Ovary (tissue), 9 donors: Measurements from ENCODE around the gene DHX8. TPM values are rescaled to one million over a fixed set of nuclear protein-coding genes. Genes with fewer than 3 reads are reported as not detected.
A peak's percentile ranks its signal among the peaks of the same experiment; 100 is the strongest.

ENCODE experiments used
- DNase-seq, 5 donors: peaks; one replicate each; pipeline ENCODE4 v3.0.0-alpha.2; 2019 to 2020
- H3K27ac ChIP-seq, 2 donors: fragments of 200-600 bp; one replicate each; pipeline versions ENCODE4 v1.5.1 to v1.8.0; 2019 to 2022
- H3K27me3 ChIP-seq: fragments of 200-600 bp; one replicate; pipeline ENCODE4 v1.8.0; 2022
- H3K36me3 ChIP-seq: fragments of 200-600 bp; sonication (generic); one replicate; pipeline ENCODE4 v1.5.1; 2019
- H3K4me1 ChIP-seq: one replicate; pipeline ENCODE4 v1.8.1; 2013; ENCODE audit warnings: mild to moderate bottlenecking, moderate library complexity; ENCODE audit not compliant: insufficient read depth
- H3K4me3 ChIP-seq: fragments of 200-600 bp; sonication (generic); one replicate; pipeline ENCODE4 v1.5.1; 2017
- H3K9me3 ChIP-seq, 2 donors: fragments of 200-600 bp in 1 of 2; sonication (generic) in 1 of 2; one replicate each; pipeline versions ENCODE4 v1.5.1 to v1.8.1; 2013 to 2019; ENCODE audit warnings: mild to moderate bottlenecking in 1 of 2, moderate library complexity in 1 of 2
- EP300 ChIP-seq: sonication (generic); formaldehyde crosslinking; IDR thresholded peaks from one replicate; pipeline ENCODE4 v1.6.1; 2017; ENCODE audit warnings: antibody characterized with exemption
- POLR2A ChIP-seq: fragments of 450-650 bp; IDR thresholded peaks from one replicate; pipeline ENCODE4 v1.6.1; 2017; ENCODE audit warnings: antibody characterized with exemption, mild to moderate bottlenecking, moderate library complexity
- WGBS, 3 donors: extraction: QIAGEN DNeasy Blood & Tissue Kit in 1 of 3; methylation state at CpG; one replicate each; pipeline versions ENCODE4 v1.1.5 to v1.1.7; 2013 to 2017; 5-methylcytosine and 5-hydroxymethylcytosine counted together
- intact Hi-C, 4 donors: fragments of 100-400 bp; cut with DNase I; formaldehyde crosslinking; loops; one replicate each; pipeline versions ENCODE4 v1.11.0 to v1.15.1; 2022 to 2023
- polyA plus RNA-seq, 2 donors: library from polyadenylated mRNA; stranded (reverse); fragments of 200-250 nt in 1 of 2; fragments of 350-450 nt in 1 of 2; fragmentation: Illumina TruSeq in 1 of 2; extraction: RNeasy Lipid Tissue Mini Kit (QIAGEN cat#74804) in 1 of 2; gene quantifications; one replicate each; pipeline ENCODE4 v1.2.3, GENCODE V29; 2013 to 2014
- total RNA-seq, 7 donors: library from RNA; depleted of rRNA in 2 of 7; stranded (reverse); fragments of >200 nt in 2 of 7; fragmentation: NEBNext Ultra II Directional in 3 of 7; extraction: Animal tissue kit (Norgen Biotek cat#: 25700) in 3 of 7; gene quantifications; one replicate each; pipeline versions ENCODE4 v1.1.0 to v1.2.4, GENCODE V29; 2016 to 2023
- TF ChIP-seq, protein P1 (sequence below), 3 donors: fragments of 450-650 bp in 2 of 3; fragments of 200-600 bp in 1 of 3; IDR thresholded peaks; one replicate each; pipeline versions ENCODE4 v1.5.1 to v1.8.0; 2016 to 2022; ENCODE audit warnings: antibody characterized with exemption in 3 of 3, mild to moderate bottlenecking in 1 of 3
- donor health status: DM: no; HTN: no; CAD: no; lungs with moderate emphysema.
- donor health status: DM: no; HTN: no; CAD: no.
- donor health status: Bipolar disorder and iron deficiency.
- donor health status: DM: yes; HTN: yes; CAD: no.
- donor health status: DM: no; HTN: no; CAD: no.
- donor health status: DM: yes; HTN: yes; CAD: no.

DHX8 gene
- total and polyA plus RNA-seq, 9 donors = 14.6 to 55.1 (median 37.1) TPM

DNA sequence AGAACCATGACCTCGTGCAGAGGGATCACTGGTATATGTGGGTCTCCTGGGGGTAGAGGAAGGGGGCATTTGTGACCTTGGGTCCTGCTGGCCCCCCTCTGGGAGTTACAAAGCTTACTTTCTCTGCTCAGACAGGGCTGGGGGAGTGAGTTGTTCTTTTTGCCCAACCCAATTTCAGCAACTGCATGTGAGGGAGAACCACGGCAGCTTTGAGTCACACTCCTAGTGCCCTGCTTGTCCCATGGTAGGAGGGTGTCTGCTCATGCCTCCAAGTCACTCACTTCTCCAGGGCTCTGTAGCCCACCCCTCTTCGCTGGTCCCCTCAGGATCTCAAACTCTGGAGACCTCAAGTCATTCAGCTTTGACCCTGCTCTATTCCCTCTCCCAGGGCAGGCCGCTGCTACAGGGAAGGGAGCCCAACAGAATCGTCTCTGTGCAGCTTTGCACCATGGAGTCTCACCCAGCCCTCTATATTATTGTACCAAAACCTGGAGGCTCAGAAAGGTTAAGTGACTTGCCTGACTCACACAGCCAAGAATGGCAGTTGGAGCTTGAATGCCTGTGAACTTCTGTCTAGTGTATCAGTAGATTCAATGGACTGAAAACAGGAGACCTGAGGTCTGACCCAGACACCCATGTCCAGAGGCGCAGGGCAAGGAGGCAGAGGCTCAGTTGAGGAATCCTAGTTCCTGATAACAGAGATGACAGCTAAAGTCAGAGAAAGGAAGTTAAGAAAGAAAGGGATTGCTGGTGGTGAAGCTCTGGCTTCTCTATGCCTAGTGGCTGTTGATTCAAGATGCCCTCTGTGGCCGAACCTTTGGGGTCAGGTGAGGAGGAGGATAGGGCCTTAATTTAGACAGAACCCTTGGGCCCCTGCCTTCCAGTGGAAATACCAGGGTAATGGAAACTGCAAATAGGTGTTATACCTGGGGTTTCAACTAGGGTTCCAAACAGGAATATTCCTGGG, 77.0 kb downstream of the DHX8 start:
- H3K36me3 ChIP-seq = no peaks in the 10 kb centered on the region
- no peak overlapping the region for H3K27ac ChIP-seq
- intact Hi-C loops = no loop called here
- no peaks in the 10 kb centered on the region for H3K4me1 ChIP-seq
- H3K9me3 ChIP-seq = no peaks in the 10 kb centered on the region
- TF ChIP-seq POLR2A = no peak
- TF ChIP-seq, protein P1, sequence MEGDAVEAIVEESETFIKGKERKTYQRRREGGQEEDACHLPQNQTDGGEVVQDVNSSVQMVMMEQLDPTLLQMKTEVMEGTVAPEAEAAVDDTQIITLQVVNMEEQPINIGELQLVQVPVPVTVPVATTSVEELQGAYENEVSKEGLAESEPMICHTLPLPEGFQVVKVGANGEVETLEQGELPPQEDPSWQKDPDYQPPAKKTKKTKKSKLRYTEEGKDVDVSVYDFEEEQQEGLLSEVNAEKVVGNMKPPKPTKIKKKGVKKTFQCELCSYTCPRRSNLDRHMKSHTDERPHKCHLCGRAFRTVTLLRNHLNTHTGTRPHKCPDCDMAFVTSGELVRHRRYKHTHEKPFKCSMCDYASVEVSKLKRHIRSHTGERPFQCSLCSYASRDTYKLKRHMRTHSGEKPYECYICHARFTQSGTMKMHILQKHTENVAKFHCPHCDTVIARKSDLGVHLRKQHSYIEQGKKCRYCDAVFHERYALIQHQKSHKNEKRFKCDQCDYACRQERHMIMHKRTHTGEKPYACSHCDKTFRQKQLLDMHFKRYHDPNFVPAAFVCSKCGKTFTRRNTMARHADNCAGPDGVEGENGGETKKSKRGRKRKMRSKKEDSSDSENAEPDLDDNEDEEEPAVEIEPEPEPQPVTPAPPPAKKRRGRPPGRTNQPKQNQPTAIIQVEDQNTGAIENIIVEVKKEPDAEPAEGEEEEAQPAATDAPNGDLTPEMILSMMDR (IDR thresholded peaks at IDR 0.05) = no peak
- TF ChIP-seq EP300 = no peak
- H3K4me3 ChIP-seq = no peak overlapping the region
- WGBS, 3 donors = 90 to 94% (median 90%) methylated on average over 7 of the region's 7 CpGs
- no peak for DNase-seq
- no peaks in the 10 kb centered on the region for H3K27me3 ChIP-seq

DNA sequence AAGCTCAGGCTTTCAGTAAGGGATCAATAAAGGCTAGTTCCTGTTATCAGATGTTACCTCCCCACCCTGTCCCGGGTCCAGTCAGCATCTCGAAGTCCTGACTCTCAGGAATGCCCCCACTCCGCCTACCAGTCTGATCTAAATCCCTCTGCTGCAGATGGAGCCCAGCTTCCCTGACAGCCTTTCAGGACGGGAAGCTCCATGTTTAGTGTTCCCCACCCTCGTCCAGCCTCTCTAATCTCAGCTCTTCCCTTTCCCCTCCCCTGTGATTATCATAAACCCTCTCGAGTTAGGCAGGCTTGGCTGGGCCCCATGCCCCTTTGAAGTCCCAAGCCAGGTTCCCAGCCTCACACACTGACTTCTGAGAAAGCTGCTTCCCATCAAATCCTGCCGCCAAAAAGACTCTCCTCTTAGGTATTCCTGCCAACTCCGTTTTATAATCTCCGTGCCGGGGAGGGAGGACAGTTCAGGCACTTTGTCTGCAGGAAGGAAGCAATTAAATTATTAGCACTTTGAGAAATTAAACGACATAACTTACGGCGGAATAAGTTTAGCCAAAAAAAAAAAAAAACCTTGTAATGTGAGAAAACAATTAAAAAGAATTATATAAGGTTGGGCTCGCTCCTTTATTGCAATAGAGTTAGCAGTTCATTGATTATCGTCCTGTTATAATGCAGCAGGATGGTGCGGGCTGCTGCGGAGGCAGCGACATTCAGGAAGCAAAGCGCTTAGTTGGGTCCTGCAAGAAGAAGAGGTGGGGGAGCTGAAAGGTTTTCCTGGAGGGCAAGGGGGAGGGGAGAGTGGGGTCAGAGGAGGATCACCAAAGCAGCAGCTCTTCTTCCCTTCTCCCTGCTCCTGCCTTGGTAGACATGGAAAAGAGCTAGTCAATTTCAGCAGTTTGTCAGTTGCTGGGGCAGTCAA, 79.2 kb downstream of the DHX8 start:
- TF ChIP-seq, protein P1 (IDR thresholded peaks at IDR 0.05) = no peak
- TF ChIP-seq EP300 = no peak
- TF ChIP-seq POLR2A = no peak
- H3K4me3 ChIP-seq = no peak overlapping the region
- no peak overlapping the region for H3K27ac ChIP-seq
- no peaks in the 10 kb centered on the region for H3K4me1 ChIP-seq
- peak in 4 of 5 donors; percentile 20 to 47 (median 28) for DNase-seq
- H3K36me3 ChIP-seq = no peaks in the 10 kb centered on the region
- intact Hi-C loops = no loop called here
- no peaks in the 10 kb centered on the region for H3K27me3 ChIP-seq
- H3K9me3 ChIP-seq = no peaks in the 10 kb centered on the region
- 1 to 8% (median 6%) methylated on average over 19 of the region's 19 CpGs for WGBS, 3 donors

DNA sequence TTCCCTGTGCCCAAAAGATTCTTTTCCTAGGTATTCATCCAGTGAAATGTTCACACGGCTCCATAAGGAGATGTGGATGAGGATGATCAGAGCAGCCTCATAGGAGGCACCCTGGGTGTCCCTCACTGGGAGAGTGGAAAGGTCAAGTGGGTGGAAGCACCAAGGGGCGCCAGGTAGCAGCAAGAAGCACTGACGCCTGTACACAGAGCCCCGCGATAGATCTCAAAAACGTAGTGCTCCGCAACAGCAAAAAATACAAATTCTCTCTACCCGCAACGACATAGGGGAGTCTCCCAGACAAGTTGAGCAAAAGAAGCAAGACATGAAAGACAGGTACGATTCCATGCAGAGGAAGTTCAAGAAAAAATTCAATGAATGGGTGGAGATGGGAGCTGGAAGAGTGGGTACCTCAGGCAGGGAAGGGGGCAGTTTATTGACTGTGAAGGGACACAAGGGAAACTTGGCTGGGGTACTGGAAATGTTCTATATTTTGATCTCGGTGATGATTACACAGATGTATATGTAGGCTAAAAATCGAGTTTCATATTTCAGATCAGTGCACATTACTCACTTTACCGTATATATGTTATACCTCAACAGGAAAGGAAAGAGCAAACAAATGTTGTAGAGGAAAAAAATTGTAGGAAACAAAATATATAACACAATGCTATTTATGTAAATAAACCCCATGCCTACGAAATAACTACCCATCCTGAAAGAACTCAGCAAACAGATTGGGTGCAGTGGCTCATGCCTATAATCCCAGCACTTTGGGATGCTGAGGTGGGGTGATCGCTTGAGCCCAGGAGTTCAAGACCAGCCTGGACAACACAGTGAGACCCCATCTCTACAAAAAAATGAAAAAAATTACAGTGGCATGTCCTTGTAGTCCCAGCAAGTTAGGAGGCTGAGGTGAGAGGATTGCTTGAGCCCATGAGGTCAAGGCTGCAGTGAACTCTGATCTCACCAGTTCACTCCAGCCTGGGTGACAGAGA, 80.1 kb downstream of the DHX8 start:
- Histone ChIP-seq H3K9me3 (no peaks in the 10 kb centered on the region), H3K27me3 (no peaks in the 10 kb centered on the region), H3K4me1 (no peaks in the 10 kb centered on the region), H3K36me3 (no peaks in the 10 kb centered on the region), H3K4me3 (no peak overlapping the region), H3K27ac (no peak overlapping the region)
- TF ChIP-seq POLR2A (no peak), EP300 (no peak)
- TF ChIP-seq, protein P1 (IDR thresholded peaks at IDR 0.05) = no peak
- WGBS, 3 donors = 59 to 72% (median 64%) methylated on average over 15 of the region's 15 CpGs
- intact Hi-C loops = no loop called here
- DNase-seq = no peak
